Thyroid gland (tissue), 4 donors: ENCODE results near the gene SPATA25.

Experiments used
- POLR2A ChIP-seq, 2 donors: fragments of 450-650 bp; IDR thresholded peaks; one replicate each; pipeline ENCODE4 v1.6.1; 2017; ENCODE audit warnings: antibody characterized with exemption in 2 of 2, mild to moderate bottlenecking in 2 of 2, moderate library complexity in 1 of 2
- TF ChIP-seq, protein P1 (sequence below), 6 experiments: fragments of 200-600 bp in 3 of 6; fragments of 450-650 bp in 3 of 6; sonication (generic) in 3 of 6; IDR thresholded peaks; one replicate each; pipeline ENCODE4 v1.5.1; 2016 to 2019; ENCODE audit warnings: antibody characterized with exemption in 6 of 6, mild to moderate bottlenecking in 2 of 6, inconsistent platforms in 1 of 6, moderate library complexity in 1 of 6

DNA sequence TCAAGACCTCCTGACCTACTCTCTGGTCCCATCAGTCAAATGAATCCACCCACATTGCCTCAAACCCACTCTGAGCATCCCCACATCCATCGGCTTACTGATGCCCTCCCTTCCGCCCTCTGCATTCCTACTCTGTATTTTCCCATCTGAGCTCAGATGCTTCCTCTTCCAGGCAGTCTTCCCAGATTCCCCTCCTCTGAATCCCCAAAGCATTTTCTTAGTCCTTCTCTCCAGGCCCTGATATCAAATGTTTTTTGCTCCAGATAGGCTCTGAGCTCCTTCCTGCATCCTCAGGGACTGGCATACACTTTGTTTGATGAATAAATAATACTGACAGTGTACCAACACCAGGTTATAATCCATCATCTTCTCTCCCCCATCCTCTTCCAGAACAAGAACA, 20.7 kb upstream of the SPATA25 start:
- TF ChIP-seq, protein P1, sequence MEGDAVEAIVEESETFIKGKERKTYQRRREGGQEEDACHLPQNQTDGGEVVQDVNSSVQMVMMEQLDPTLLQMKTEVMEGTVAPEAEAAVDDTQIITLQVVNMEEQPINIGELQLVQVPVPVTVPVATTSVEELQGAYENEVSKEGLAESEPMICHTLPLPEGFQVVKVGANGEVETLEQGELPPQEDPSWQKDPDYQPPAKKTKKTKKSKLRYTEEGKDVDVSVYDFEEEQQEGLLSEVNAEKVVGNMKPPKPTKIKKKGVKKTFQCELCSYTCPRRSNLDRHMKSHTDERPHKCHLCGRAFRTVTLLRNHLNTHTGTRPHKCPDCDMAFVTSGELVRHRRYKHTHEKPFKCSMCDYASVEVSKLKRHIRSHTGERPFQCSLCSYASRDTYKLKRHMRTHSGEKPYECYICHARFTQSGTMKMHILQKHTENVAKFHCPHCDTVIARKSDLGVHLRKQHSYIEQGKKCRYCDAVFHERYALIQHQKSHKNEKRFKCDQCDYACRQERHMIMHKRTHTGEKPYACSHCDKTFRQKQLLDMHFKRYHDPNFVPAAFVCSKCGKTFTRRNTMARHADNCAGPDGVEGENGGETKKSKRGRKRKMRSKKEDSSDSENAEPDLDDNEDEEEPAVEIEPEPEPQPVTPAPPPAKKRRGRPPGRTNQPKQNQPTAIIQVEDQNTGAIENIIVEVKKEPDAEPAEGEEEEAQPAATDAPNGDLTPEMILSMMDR (IDR thresholded peaks at IDR 0.05), result no peak
- no peak for TF ChIP-seq POLR2A (IDR thresholded peaks at IDR 0.05)
